Ovary (tissue), 3 donors: ENCODE data around the gene CENPP.

Experiments used
- EP300 ChIP-seq: sonication (generic); formaldehyde crosslinking; IDR thresholded peaks from one replicate; pipeline ENCODE4 v1.6.1; 2017; ENCODE audit warnings: antibody characterized with exemption
- POLR2A ChIP-seq: fragments of 450-650 bp; IDR thresholded peaks from one replicate; pipeline ENCODE4 v1.6.1; 2017; ENCODE audit warnings: antibody characterized with exemption, mild to moderate bottlenecking, moderate library complexity
- TF ChIP-seq, protein P1 (sequence below), 3 donors: fragments of 450-650 bp in 2 of 3; fragments of 200-600 bp in 1 of 3; IDR thresholded peaks; one replicate each; pipeline versions ENCODE4 v1.5.1 to v1.8.0; 2016 to 2022; ENCODE audit warnings: antibody characterized with exemption in 3 of 3, mild to moderate bottlenecking in 1 of 3
- donor health status: DM: no; HTN: no; CAD: no.

- TF ChIP-seq, protein P1, sequence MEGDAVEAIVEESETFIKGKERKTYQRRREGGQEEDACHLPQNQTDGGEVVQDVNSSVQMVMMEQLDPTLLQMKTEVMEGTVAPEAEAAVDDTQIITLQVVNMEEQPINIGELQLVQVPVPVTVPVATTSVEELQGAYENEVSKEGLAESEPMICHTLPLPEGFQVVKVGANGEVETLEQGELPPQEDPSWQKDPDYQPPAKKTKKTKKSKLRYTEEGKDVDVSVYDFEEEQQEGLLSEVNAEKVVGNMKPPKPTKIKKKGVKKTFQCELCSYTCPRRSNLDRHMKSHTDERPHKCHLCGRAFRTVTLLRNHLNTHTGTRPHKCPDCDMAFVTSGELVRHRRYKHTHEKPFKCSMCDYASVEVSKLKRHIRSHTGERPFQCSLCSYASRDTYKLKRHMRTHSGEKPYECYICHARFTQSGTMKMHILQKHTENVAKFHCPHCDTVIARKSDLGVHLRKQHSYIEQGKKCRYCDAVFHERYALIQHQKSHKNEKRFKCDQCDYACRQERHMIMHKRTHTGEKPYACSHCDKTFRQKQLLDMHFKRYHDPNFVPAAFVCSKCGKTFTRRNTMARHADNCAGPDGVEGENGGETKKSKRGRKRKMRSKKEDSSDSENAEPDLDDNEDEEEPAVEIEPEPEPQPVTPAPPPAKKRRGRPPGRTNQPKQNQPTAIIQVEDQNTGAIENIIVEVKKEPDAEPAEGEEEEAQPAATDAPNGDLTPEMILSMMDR (IDR thresholded peaks at IDR 0.05): no peak
- TF ChIP-seq EP300 (peak; percentile 53), POLR2A (no peak)
Measured at GRCh38 chr9:92618633-92619225, 293.0 kb downstream of the CENPP start.
